Endothelial cell of umbilical vein (primary cell): ENCODE results near the gene KLC1. TPM values are rescaled to one million over a fixed set of nuclear protein-coding genes. Genes with fewer than 3 reads are reported as not detected.

Experiments used
- BruUV-seq: library from RNA; stranded (reverse); fragments of 400-500 nt; replicated peaks from 2 replicates; lab custom pipeline; 2021; lab: Mats Ljungman, UMichigan
- CTCF ChIA-PET: fragments of 300-600, 350-600 bp; sonication (Branson Sonifier 250); formaldehyde crosslinking; loops from one replicate; lab custom pipeline; 2021; ENCODE audit warnings: antibody characterized with exemption, inconsistent platforms; lab: Charles Lee
- POLR2A ChIA-PET: fragments of 300-600, 350-600 bp; sonication (Branson Sonifier 250); formaldehyde crosslinking; loops from one replicate; lab custom pipeline; 2021; ENCODE audit warnings: antibody characterized with exemption, inconsistent platforms; lab: Charles Lee
- DNase-seq: peaks from one replicate; pipeline ENCODE4 v3.0.0-alpha.2; 2011; ENCODE audit warnings: low read depth, low spot score
- FAIRE-seq: peaks from 2 replicates; lab custom pipeline; 2011; peaks lifted over from hg19 to GRCh38; lab: Jason Lieb, UNC
- H2AFZ ChIP-seq: 2 replicates; pipeline ENCODE4 v1.6.0; 2012; ENCODE audit warnings: low read depth, low read length, control low read depth, inconsistent platforms
- H3K27ac ChIP-seq: 2 replicates; pipeline ENCODE4 v1.5.1; 2011; ENCODE audit warnings: low read depth, mild to moderate bottlenecking, control low read depth, low read length, moderate library complexity; ENCODE audit not compliant: insufficient read depth
- H3K27me3 ChIP-seq, 2 experiments: 2 replicates each; pipeline versions ENCODE4 v1.6.0 to v1.6.1; 2011; ENCODE audit warnings: low read length in 2 of 2, mixed read lengths in 1 of 2; ENCODE audit not compliant: control insufficient read depth in 2 of 2, insufficient read depth in 2 of 2
- H3K36me3 ChIP-seq, 2 experiments: 2 replicates in 1 of 2; 3 replicates in 1 of 2; pipeline ENCODE4 v1.5.1; 2011; ENCODE audit warnings: low read length in 2 of 2, mild to moderate bottlenecking in 1 of 2, moderate library complexity in 1 of 2; ENCODE audit not compliant: control insufficient read depth in 2 of 2, insufficient read depth in 2 of 2; ENCODE audit errors: extremely low read depth in 1 of 2
- H3K4me1 ChIP-seq: 3 replicates; pipeline ENCODE4 v1.5.1; 2011; ENCODE audit warnings: mild to moderate bottlenecking, low read length; ENCODE audit not compliant: control insufficient read depth, insufficient read depth; ENCODE audit errors: extremely low read depth
- H3K4me2 ChIP-seq: 2 replicates; pipeline ENCODE4 v1.6.1; 2011; ENCODE audit warnings: low read length, control low read depth, mixed read lengths; ENCODE audit not compliant: insufficient read depth
- H3K4me3 ChIP-seq, 3 experiments: fragments of 200-600 bp in 1 of 3; sonication (generic), shearing (Covaris generic) in 1 of 3; replicated peaks in 1 of 3; 2 replicates each; pipeline ENCODE4 v1.5.1; 2011 to 2016; ENCODE audit warnings: control low read depth in 3 of 3, low read length in 3 of 3, mild to moderate bottlenecking in 2 of 3, inconsistent platforms in 1 of 3, low read depth in 1 of 3, moderate library complexity in 1 of 3; ENCODE audit not compliant: insufficient read depth in 1 of 3
- H3K79me2 ChIP-seq: 2 replicates; pipeline ENCODE4 v1.6.0; 2012; ENCODE audit warnings: low read length, inconsistent platforms; ENCODE audit not compliant: control insufficient read depth, insufficient read depth
- H3K9ac ChIP-seq: replicated peaks from 2 replicates; pipeline ENCODE3; 2011; ENCODE audit warnings: low read length, control low read depth; ENCODE audit not compliant: insufficient read depth; ENCODE audit errors: extremely low read depth
- H3K9me1 ChIP-seq: replicated peaks from 3 replicates; pipeline ENCODE4 v1.6.0; 2011; ENCODE audit warnings: mild to moderate bottlenecking, low read length; ENCODE audit not compliant: control insufficient read depth, insufficient read depth; ENCODE audit errors: extremely low read depth
- H3K9me3 ChIP-seq: replicated peaks from 2 replicates; pipeline ENCODE4 v1.5.1; 2012; ENCODE audit warnings: low read length, inconsistent platforms; ENCODE audit not compliant: control insufficient read depth, insufficient read depth
- H4K20me1 ChIP-seq: replicated peaks from 2 replicates; pipeline ENCODE3; 2011; ENCODE audit warnings: mild to moderate bottlenecking, low read length; ENCODE audit not compliant: control insufficient read depth, insufficient read depth; ENCODE audit errors: extremely low read depth
- EZH2 ChIP-seq: IDR thresholded peaks from 2 replicates; pipeline ENCODE4 v1.6.1; 2012; ENCODE audit warnings: borderline replicate concordance, low read depth, mild to moderate bottlenecking, moderate library complexity, low read length, inconsistent platforms; ENCODE audit not compliant: severe bottlenecking
- FOS ChIP-seq: IDR thresholded peaks from 2 replicates; pipeline ENCODE4 v1.6.1; 2011; ENCODE audit warnings: mild to moderate bottlenecking, low read length, moderate library complexity, borderline replicate concordance; ENCODE audit not compliant: insufficient read depth
- GATA2 ChIP-seq: IDR thresholded peaks from 2 replicates; pipeline ENCODE4 v1.7.0; 2011; ENCODE audit warnings: low read depth, mild to moderate bottlenecking, moderate library complexity, mixed read lengths, low read length; ENCODE audit not compliant: insufficient read length, insufficient read depth
- JUN ChIP-seq: IDR thresholded peaks from 2 replicates; pipeline ENCODE4 v1.6.1; 2011; ENCODE audit warnings: borderline replicate concordance, low read depth; ENCODE audit not compliant: insufficient read length, insufficient read depth
- MYC ChIP-seq: IDR thresholded peaks from one replicate; pipeline ENCODE4 v1.6.1; 2011; ENCODE audit warnings: mild to moderate bottlenecking, low read depth, low read length
- POLR2A ChIP-seq: IDR thresholded peaks from 2 replicates; pipeline ENCODE4 v1.6.1; 2012; ENCODE audit warnings: low read depth, mild to moderate bottlenecking, control low read depth, low read length
- POLR2AphosphoS5 ChIP-seq: IDR thresholded peaks from 2 replicates; pipeline ENCODE4 v1.6.1; 2012; ENCODE audit warnings: low read depth, mild to moderate bottlenecking, control low read depth, low read length, moderate library complexity; ENCODE audit not compliant: insufficient read depth
- dilution Hi-C: fragments of 300-500 bp; cut with MboI; formaldehyde crosslinking; loops from one replicate; pipeline ENCODE4 v1.15.0; 2019; ENCODE audit warnings: low sequenced_read_pairs; ENCODE audit not compliant: extremely low pct_ligation_motif_present
- intact Hi-C: fragments of 100-400 bp; cut with micrococcal nuclease; formaldehyde crosslinking; loops from one replicate; pipeline ENCODE4 v1.10.0; 2022
- polyA plus RNA-seq, 4 experiments: library from polyadenylated mRNA; depleted of rRNA in 3 of 4; stranded (reverse) in 3 of 4; unstranded in 1 of 4; fragments of >200 nt; gene quantifications; 2 replicates each; pipeline versions ENCODE4 v1.2.1 to v1.2.3, GENCODE V29; 2011 to 2012; ENCODE audit warnings: missing spikeins in 1 of 4
- total RNA-seq: library from RNA; stranded (reverse); gene quantifications from 2 replicates; pipeline ENCODE4 v1.2.3, GENCODE V29; 2021
- TF ChIP-seq, protein P1 (sequence below), 2 donors: IDR thresholded peaks; 1 replicate in 1 of 2; 2 replicates in 1 of 2; pipeline ENCODE4 v1.5.1; 2011; ENCODE audit warnings: low read length in 2 of 2, mild to moderate bottlenecking in 2 of 2, moderate library complexity in 2 of 2, control low read depth in 1 of 2, inconsistent platforms in 1 of 2, low read depth in 1 of 2; ENCODE audit not compliant: insufficient read depth in 1 of 2; ENCODE audit errors: extremely low read depth in 1 of 2
- TF ChIP-seq, protein P2 (sequence below): IDR thresholded peaks from 2 replicates; pipeline ENCODE4 v1.6.1; 2011; ENCODE audit not compliant: insufficient read depth, insufficient read length

The KLC1 gene
- total and polyA plus RNA-seq, 2 donors (not counting 3 experiments of a cell fraction or from before 2014, with no cell fraction given): 124 to 233 TPM

DNA sequence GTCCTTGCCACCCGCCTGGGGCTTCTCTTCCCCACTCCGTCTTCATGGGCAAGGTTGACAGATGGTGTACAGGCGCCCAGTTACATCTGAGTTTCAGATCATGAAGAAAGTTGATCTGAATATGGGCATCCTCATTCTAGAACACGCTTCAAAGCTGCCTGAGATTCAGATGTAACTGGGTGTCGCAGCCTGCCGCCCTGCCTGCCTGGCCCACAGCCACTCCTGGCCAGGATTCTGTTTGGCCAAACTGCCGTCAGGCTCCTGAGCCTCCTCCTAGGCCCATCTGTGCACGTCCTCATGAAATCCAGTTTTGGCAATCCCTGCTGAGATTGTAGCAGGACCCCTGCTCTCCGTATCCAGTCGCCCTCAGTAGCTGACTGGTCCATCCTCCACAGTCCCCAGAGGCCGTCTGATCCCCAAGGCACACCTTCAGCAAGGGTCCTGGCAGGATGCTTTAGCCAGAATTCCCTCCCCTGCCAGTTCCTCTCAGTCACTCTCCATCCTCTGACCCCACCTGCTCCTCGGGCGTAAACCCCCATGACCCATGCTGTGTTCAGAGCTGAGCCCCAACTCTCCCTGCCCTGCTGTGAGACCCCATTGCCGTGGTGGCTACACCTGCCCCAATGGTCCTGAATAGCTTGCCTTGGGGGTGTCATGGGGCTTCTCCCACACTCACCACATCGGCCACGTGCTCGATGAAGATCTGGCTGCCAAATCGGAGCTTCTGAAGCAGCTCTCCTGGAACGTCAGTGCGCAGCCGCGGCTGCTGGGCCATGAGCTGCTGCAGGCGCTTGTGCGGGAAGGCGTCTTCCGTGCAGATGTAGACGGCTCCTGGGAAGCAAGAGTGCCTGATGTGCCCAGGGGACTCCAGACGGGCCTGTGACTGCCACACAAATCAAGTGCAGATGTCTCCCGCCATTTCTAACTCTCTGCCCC, 73.8 kb downstream of the KLC1 start:
- H3K9me3 ChIP-seq: no peaks in the 10 kb centered on the region
- no peak overlapping the region for H3K4me2 ChIP-seq
- dilution Hi-C loops (no loop called here), intact Hi-C loops (no loop called here)
- no peak overlapping the region for H3K4me3 ChIP-seq
- no peak for FAIRE-seq
- H3K4me1 ChIP-seq: peaks cover 35% of the 10 kb centered on the region
- TF ChIP-seq EZH2 (no peak), MYC (no peak), FOS (no peak), GATA2 (no peak), POLR2AphosphoS5 (no peak), JUN (no peak), POLR2A (no peak)
- TF ChIP-seq, protein P1, sequence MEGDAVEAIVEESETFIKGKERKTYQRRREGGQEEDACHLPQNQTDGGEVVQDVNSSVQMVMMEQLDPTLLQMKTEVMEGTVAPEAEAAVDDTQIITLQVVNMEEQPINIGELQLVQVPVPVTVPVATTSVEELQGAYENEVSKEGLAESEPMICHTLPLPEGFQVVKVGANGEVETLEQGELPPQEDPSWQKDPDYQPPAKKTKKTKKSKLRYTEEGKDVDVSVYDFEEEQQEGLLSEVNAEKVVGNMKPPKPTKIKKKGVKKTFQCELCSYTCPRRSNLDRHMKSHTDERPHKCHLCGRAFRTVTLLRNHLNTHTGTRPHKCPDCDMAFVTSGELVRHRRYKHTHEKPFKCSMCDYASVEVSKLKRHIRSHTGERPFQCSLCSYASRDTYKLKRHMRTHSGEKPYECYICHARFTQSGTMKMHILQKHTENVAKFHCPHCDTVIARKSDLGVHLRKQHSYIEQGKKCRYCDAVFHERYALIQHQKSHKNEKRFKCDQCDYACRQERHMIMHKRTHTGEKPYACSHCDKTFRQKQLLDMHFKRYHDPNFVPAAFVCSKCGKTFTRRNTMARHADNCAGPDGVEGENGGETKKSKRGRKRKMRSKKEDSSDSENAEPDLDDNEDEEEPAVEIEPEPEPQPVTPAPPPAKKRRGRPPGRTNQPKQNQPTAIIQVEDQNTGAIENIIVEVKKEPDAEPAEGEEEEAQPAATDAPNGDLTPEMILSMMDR (IDR thresholded peaks at IDR 0.05; ENCODE audit: extremely low read depth in 1 of 2, insufficient read depth in 1 of 2, low read depth in 1 of 2, low read length in 2 of 2): no peak
- TF ChIP-seq, protein P2, sequence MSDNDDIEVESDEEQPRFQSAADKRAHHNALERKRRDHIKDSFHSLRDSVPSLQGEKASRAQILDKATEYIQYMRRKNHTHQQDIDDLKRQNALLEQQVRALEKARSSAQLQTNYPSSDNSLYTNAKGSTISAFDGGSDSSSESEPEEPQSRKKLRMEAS: no peak
- CTCF ChIA-PET: interaction anchor here (0.7 to 3.1 kb wide), 4 partner anchors 9 to 278 kb away, joined by 3 to 10 read pairs (median 4); no protein-coding TSS in a partner anchor
- H3K27ac ChIP-seq: no peak overlapping the region
- no peak for DNase-seq
- no peaks in the 10 kb centered on the region for H3K27me3 ChIP-seq
- no peak overlapping the region for H2AFZ ChIP-seq
- peaks cover 0 to 24% of the 10 kb centered on the region in 2 experiments for H3K36me3 ChIP-seq
- H3K79me2 ChIP-seq: no peaks in the 10 kb centered on the region
- no peaks in the 10 kb centered on the region for H3K9me1 ChIP-seq
- POLR2A ChIA-PET: interaction anchor here (0.6 kb wide), 1 partner anchor 59 kb away, joined by 8 read pairs; no protein-coding TSS in a partner anchor
- H4K20me1 ChIP-seq: no peaks in the 10 kb centered on the region
- BruUV-seq: no TSS peak
- no peak overlapping the region for H3K9ac ChIP-seq
